OCI-LY7 (cell line): ENCODE results near the gene DCLRE1B. TPM values are rescaled to one million over a fixed set of nuclear protein-coding genes. Genes with fewer than 3 reads are reported as not detected.
A peak's percentile ranks its signal among the peaks of the same experiment; 100 is the strongest.

ENCODE experiments used
- BruUV-seq: library from RNA; stranded (reverse); fragments of 400-500 nt; replicated peaks from 2 replicates; lab custom pipeline; 2021; lab: Mats Ljungman, UMichigan
- CTCF ChIA-PET: fragments of 300-600 bp; sonication (Branson Sonifier 250); formaldehyde crosslinking; loops from one replicate; lab custom pipeline; 2022; ENCODE audit warnings: antibody characterized with exemption; ENCODE audit not compliant: unreplicated experiment; lab: Charles Lee
- POLR2A ChIA-PET: fragments of 300-600 bp; sonication (Branson Sonifier 250); formaldehyde crosslinking; loops from one replicate; lab custom pipeline; 2022; ENCODE audit warnings: antibody characterized with exemption; lab: Charles Lee
- DNase-seq: peaks from one replicate; pipeline ENCODE4 v3.0.0-alpha.2; 2015; ENCODE audit warnings: low spot score
- H2AFZ ChIP-seq: fragments of 200-600 bp; sonication (generic), shearing (Covaris generic); 2 replicates; pipeline ENCODE4 v1.6.1; 2014; ENCODE audit warnings: mild to moderate bottlenecking, antibody characterized with exemption, low read length, moderate library complexity
- H3K27ac ChIP-seq: fragments of 200-600 bp; sonication (generic); 2 replicates; pipeline ENCODE4 v1.5.1; 2014; ENCODE audit warnings: mixed run types, low read depth, mild to moderate bottlenecking, moderate library complexity, low read length, inconsistent platforms; ENCODE audit not compliant: poor library complexity, severe bottlenecking
- H3K36me3 ChIP-seq: fragments of 200-600 bp; sonication (generic); 2 replicates; pipeline ENCODE4 v1.6.1; 2014; ENCODE audit warnings: mild to moderate bottlenecking, antibody characterized with exemption, low read length, moderate library complexity, mixed read lengths; ENCODE audit not compliant: insufficient read depth
- H3K4me1 ChIP-seq: fragments of 200-600 bp; sonication (generic); 2 replicates; pipeline ENCODE4 v1.5.1; 2014; ENCODE audit warnings: mild to moderate bottlenecking, low read length; ENCODE audit not compliant: insufficient read depth, poor library complexity, severe bottlenecking
- H3K4me2 ChIP-seq: fragments of 200-600 bp; sonication (generic); 2 replicates; pipeline ENCODE4 v1.6.1; 2014; ENCODE audit warnings: mild to moderate bottlenecking, low read length
- H3K4me3 ChIP-seq: fragments of 200-600 bp; sonication (generic); 2 replicates; pipeline ENCODE4 v1.5.1; 2014; ENCODE audit warnings: mild to moderate bottlenecking, low read depth, low read length; ENCODE audit not compliant: poor library complexity, severe bottlenecking
- H3K79me2 ChIP-seq: fragments of 200-600 bp; sonication (generic); 2 replicates; pipeline ENCODE4 v1.6.1; 2016; ENCODE audit warnings: low read depth, mild to moderate bottlenecking, low read length, moderate library complexity, mixed read lengths; ENCODE audit not compliant: insufficient read depth
- H3K9me2 ChIP-seq: fragments of 200-600 bp; sonication (generic); 2 replicates; pipeline ENCODE4 v1.6.1; 2016; ENCODE audit warnings: mild to moderate bottlenecking, low read length, mixed read lengths; ENCODE audit not compliant: insufficient read depth
- H3K9me3 ChIP-seq: fragments of 200-600 bp; sonication (generic); 2 replicates; pipeline ENCODE4 v1.6.1; 2014; ENCODE audit warnings: mild to moderate bottlenecking, mixed run types, low read length, mixed read lengths
- H4K20me1 ChIP-seq: fragments of 200-600 bp; sonication (generic); 2 replicates; pipeline ENCODE4 v1.6.1; 2014; ENCODE audit warnings: mild to moderate bottlenecking, antibody characterized with exemption, low read length, moderate library complexity, mixed read lengths; ENCODE audit not compliant: insufficient read depth
- EZH2phosphoT487 ChIP-seq: fragments of 200-600 bp; sonication (generic); IDR thresholded peaks from 2 replicates; pipeline ENCODE4 v1.6.1; 2018; ENCODE audit warnings: low read depth, borderline replicate concordance, mild to moderate bottlenecking, mixed run types, antibody characterized with exemption, low read length, moderate library complexity, mixed read lengths
- intact Hi-C: fragments of 100-400 bp; cut with micrococcal nuclease; formaldehyde crosslinking; loops from one replicate; pipeline ENCODE4 v1.10.0; 2022; ENCODE audit not compliant: unreplicated experiment
- total RNA-seq, 2 experiments: library from RNA; depleted of rRNA in 1 of 2; stranded (reverse); fragments of >200 nt in 1 of 2; shearing (Covaris generic) in 1 of 2; gene quantifications; 2 replicates each; pipeline ENCODE4 v1.2.3, GENCODE V29; 2014 to 2022
- TF ChIP-seq, protein P1 (sequence below): fragments of 200-600 bp; sonication (generic); conservative IDR thresholded peaks from 2 replicates; pipeline ENCODE4 v1.5.1; 2014; ENCODE audit warnings: mild to moderate bottlenecking, antibody characterized with exemption, low read length, moderate library complexity, mixed read lengths

DCLRE1B gene
- total RNA-seq, 2 experiments from 2014 or later = 17.3 to 20.8 TPM

DNA sequence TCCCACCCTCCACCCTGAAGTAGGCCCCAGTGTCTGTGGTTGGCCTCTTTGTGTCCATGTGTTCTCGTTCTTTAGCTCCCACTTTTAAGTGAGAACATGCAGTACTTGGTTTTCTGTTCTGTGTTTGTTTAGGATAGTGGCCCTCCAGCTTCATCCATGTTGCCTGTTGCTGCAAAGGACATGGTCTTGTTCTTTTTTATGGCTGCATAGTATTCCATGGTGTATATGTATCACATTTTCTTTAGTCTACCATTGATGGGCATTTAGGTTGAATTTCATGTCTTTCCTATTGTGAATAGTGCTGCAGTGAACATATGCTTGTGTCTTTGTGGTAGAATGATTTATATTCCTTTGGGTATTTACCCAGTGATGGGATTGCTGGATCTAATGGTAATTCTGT, 30.1 kb downstream of the DCLRE1B start:
- peaks cover 26% of the 10 kb centered on the region for H4K20me1 ChIP-seq

DNA sequence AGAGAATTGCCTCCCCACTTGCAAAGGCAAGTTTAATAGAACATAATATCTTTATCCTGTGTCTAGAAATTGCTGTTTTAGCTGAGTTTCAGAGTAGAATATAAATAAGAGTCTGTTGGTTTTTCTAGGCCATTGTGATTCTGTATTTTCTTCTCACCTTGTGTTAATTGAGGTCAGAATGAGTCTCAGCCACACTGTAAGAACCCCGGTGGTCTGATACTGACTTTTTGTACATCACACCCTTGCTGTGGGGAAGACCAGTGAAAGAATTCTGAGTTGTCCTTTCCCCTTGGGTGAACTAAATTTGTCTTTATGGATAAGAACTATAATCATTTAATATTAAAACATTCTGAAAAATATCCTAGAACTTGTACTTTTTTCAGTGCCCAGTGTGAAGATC, 30.8 kb downstream of the DCLRE1B start:
- no peak for TF ChIP-seq EZH2phosphoT487
- TF ChIP-seq, protein P1, sequence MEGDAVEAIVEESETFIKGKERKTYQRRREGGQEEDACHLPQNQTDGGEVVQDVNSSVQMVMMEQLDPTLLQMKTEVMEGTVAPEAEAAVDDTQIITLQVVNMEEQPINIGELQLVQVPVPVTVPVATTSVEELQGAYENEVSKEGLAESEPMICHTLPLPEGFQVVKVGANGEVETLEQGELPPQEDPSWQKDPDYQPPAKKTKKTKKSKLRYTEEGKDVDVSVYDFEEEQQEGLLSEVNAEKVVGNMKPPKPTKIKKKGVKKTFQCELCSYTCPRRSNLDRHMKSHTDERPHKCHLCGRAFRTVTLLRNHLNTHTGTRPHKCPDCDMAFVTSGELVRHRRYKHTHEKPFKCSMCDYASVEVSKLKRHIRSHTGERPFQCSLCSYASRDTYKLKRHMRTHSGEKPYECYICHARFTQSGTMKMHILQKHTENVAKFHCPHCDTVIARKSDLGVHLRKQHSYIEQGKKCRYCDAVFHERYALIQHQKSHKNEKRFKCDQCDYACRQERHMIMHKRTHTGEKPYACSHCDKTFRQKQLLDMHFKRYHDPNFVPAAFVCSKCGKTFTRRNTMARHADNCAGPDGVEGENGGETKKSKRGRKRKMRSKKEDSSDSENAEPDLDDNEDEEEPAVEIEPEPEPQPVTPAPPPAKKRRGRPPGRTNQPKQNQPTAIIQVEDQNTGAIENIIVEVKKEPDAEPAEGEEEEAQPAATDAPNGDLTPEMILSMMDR = no peak
- peaks cover 18% of the 10 kb centered on the region for H4K20me1 ChIP-seq
- intact Hi-C loops = no loop called here
- H3K9me3 ChIP-seq = no peaks in the 10 kb centered on the region; the same call in 1 of the 2 replicates
- ChIA-PET CTCF (no interaction called here), POLR2A (interaction anchor here (1.1 to 1.3 kb wide), 2 partner anchors 10 to 76 kb away, joined by 6 to 7 read pairs; no protein-coding TSS in a partner anchor)
- H3K4me2 ChIP-seq = 0 out of 2 replicates have a peak overlapping the region, but pooled peaks have one; percentile 3
- no peak for DNase-seq
- peaks cover 19% of the 10 kb centered on the region for H3K36me3 ChIP-seq
- H3K4me3 ChIP-seq = no peak overlapping the region
- peaks cover 86% of the 10 kb centered on the region for H3K4me1 ChIP-seq
- H2AFZ ChIP-seq = no peak overlapping the region
- BruUV-seq = no TSS peak
- no peaks in the 10 kb centered on the region for H3K9me2 ChIP-seq
- peaks cover 100% of the 10 kb centered on the region for H3K79me2 ChIP-seq
- H3K27ac ChIP-seq = no peak overlapping the region

More for the DNA sequence above, 30.1 kb downstream of the DCLRE1B start:
- DNase-seq = no peak
- Histone ChIP-seq H2AFZ (no peak overlapping the region), H3K27ac (no peak overlapping the region), H3K4me2 (no peak overlapping the region), H3K79me2 (peaks cover 100% of the 10 kb centered on the region), H3K9me3 (no peaks in the 10 kb centered on the region; the same call in 1 of the 2 replicates), H3K4me1 (peaks cover 81% of the 10 kb centered on the region), H3K36me3 (peaks cover 16% of the 10 kb centered on the region), H3K9me2 (no peaks in the 10 kb centered on the region), H3K4me3 (no peak overlapping the region)
- CTCF ChIA-PET = no interaction called here
- BruUV-seq = no TSS peak
- TF ChIP-seq, protein P1 = no peak
- no peak for TF ChIP-seq EZH2phosphoT487
- POLR2A ChIA-PET = interaction anchor here (0.6 to 1.3 kb wide), 8 partner anchors 10 to 442 kb away, joined by 3 to 9 read pairs (median 4); no protein-coding TSS in a partner anchor
- intact Hi-C loops = no loop called here

DNA sequence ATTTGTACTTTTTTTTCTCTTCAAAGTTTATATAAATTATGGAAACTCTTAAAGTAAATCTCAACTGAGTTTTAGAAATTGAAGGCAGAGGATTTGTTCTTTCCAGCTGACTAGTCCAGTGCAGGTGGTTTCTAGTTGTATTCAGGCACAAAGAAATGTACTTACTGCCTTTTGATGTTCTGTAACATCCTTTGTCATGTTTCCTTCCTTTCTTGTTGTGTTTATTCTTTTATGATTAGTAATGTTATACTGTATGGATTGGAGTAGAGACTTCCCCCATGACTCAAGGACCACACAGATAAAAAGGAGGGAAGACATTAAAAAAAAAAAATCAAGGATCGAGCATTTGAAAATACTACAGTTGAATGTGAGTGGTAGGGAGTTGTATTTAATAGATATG, 32.0 kb downstream of the DCLRE1B start:
- ChIA-PET POLR2A (interaction anchor here (0.6 to 5.2 kb wide), 6 partner anchors 7 to 632 kb away, joined by 3 to 43 read pairs (median 4); partner anchors contain the start of gene HIPK1), CTCF (no interaction called here)
- peak; percentile 52 for DNase-seq
- H3K4me2 ChIP-seq = peak overlapping the region; percentile 55
- H3K9me2 ChIP-seq = no peaks in the 10 kb centered on the region
- peak overlapping the region; percentile 23 for H3K27ac ChIP-seq
- H2AFZ ChIP-seq = no peak overlapping the region
- no TSS peak for BruUV-seq
- intact Hi-C loops = no loop called here
- TF ChIP-seq EZH2phosphoT487 = no peak
- TF ChIP-seq, protein P1 = no peak
- H3K36me3 ChIP-seq = peaks cover 29% of the 10 kb centered on the region
- H3K79me2 ChIP-seq = peaks cover 98% of the 10 kb centered on the region
- H3K9me3 ChIP-seq = no peaks in the 10 kb centered on the region; the same call in 1 of the 2 replicates
- H4K20me1 ChIP-seq = peaks cover 12% of the 10 kb centered on the region; the same call in 1 of the 2 replicates
- peak overlapping the region; percentile 1 for H3K4me3 ChIP-seq
- H3K4me1 ChIP-seq = peaks cover 84% of the 10 kb centered on the region
